ENCODE data around the gene CA6.
A peak's percentile ranks its signal among the peaks of the same experiment; 100 is the strongest.
"Not testable (repeated sequence)": the region's sequence is repeated elsewhere in the genome, so short reads cannot be mapped to it uniquely, and the experiment has no call there.

The CA6 gene

GRCh38 chr1:9006956-9007615, 61.4 kb downstream of the CA6 start:
- no peak for DNase-seq

GRCh38 chr1:9008236-9008635, 62.6 kb downstream of the CA6 start:
- no peak for DNase-seq

- peak in 1 of 5 experiments; percentile 25 for DNase-seq
These were observed 64.0 kb downstream of the CA6 start for GRCh38 chr1:9009438-9010370.

GRCh38 chr1:9010781-9011323, 65.2 kb downstream of the CA6 start:
- no peak for DNase-seq

- no peak for DNase-seq
These were observed 68.2 kb downstream of the CA6 start for GRCh38 chr1:9013819-9014218.

GRCh38 chr1:9014475-9015375, 69.1 kb downstream of the CA6 start:
- no peak for DNase-seq

- DNase-seq: no peak
These were observed 70.8 kb downstream of the CA6 start for GRCh38 chr1:9016455-9016854.

- DNase-seq: no peak
These were observed 72.7 kb downstream of the CA6 start for GRCh38 chr1:9018333-9018732.

GRCh38 chr1:9019896-9020295, 74.2 kb downstream of the CA6 start:
- no peak for DNase-seq

- no peak for DNase-seq
These were observed 74.6 kb downstream of the CA6 start for GRCh38 chr1:9020305-9020704.

- not testable (repeated sequence) for DNase-seq
These were observed 76.5 kb downstream of the CA6 start for GRCh38 chr1:9022026-9022738.

GRCh38 chr1:9022773-9023172, 77.1 kb downstream of the CA6 start:
- DNase-seq: no peak
